ENCODE results near the gene C16orf96.

C16orf96 gene

GRCh38 chr16:4525634-4526277 is 30.4 kb upstream of the C16orf96 start:
- DNase-seq: no peak

- DNase-seq: no peak
Observed at GRCh38 chr16:4529085-4530060, 26.8 kb upstream of the C16orf96 start.

- DNase-seq: no peak
Observed at GRCh38 chr16:4531811-4532210, 24.3 kb upstream of the C16orf96 start.

GRCh38 chr16:4532238-4532637 is 23.9 kb upstream of the C16orf96 start:
- no peak for DNase-seq

- DNase-seq: no peak
Observed at GRCh38 chr16:4533490-4533889, 22.6 kb upstream of the C16orf96 start.

GRCh38 chr16:4534151-4534790 is 21.9 kb upstream of the C16orf96 start:
- DNase-seq: no peak

GRCh38 chr16:4535627-4536108 is 20.5 kb upstream of the C16orf96 start:
- no peak for DNase-seq

- DNase-seq: no peak
Observed at GRCh38 chr16:4536391-4537106, 19.6 kb upstream of the C16orf96 start.

- DNase-seq: no peak
Observed at GRCh38 chr16:4537376-4538343, 18.5 kb upstream of the C16orf96 start.

- peak; percentile 92 for DNase-seq
Observed at GRCh38 chr16:4538350-4539235, 17.5 kb upstream of the C16orf96 start, which contains the start of gene CDIP1. CDIP1 (minus strand) TSS chr16:4538773; CDS start chr16:4514130, 24,643 bp downstream.

- DNase-seq: no peak
Observed at GRCh38 chr16:4539716-4540284, 16.3 kb upstream of the C16orf96 start.

GRCh38 chr16:4544473-4544872 is 11.7 kb upstream of the C16orf96 start:
- no peak for DNase-seq

- no peak for DNase-seq
Observed at GRCh38 chr16:4548124-4548523, 8.0 kb upstream of the C16orf96 start.

GRCh38 chr16:4550591-4550990 is 5.5 kb upstream of the C16orf96 start:
- no peak for DNase-seq

GRCh38 chr16:4552541-4552940 is 3.6 kb upstream of the C16orf96 start:
- DNase-seq: no peak

GRCh38 chr16:4556580-4556979 is 440 bp downstream of the C16orf96 start:
- no peak for DNase-seq

GRCh38 chr16:4557973-4558372 is 1.8 kb downstream of the C16orf96 start:
- no peak for DNase-seq

- DNase-seq: no peak
Observed at GRCh38 chr16:4561596-4561995, 5.5 kb downstream of the C16orf96 start.

- no peak for DNase-seq
Observed at GRCh38 chr16:4564661-4565267, 8.6 kb downstream of the C16orf96 start.

All from T-helper 9 cell (primary cell).